Mesendoderm (in vitro differentiated cells): ENCODE results near the gene PIK3R3.

Experiments
- DNase-seq: peaks from one replicate; pipeline ENCODE4 v3.0.0; 2013
- H2AK5ac ChIP-seq: 2 replicates; pipeline ENCODE4 v1.6.1; 2013; ENCODE audit warnings: low read length, inconsistent platforms
- H2BK120ac ChIP-seq: 2 replicates; pipeline ENCODE4 v1.6.1; 2013; ENCODE audit warnings: low read depth, mild to moderate bottlenecking, low read length, moderate library complexity, mixed read lengths
- H2BK15ac ChIP-seq: replicated peaks from 2 replicates; pipeline ENCODE4 v1.6.1; 2013; ENCODE audit warnings: low read depth, mild to moderate bottlenecking, moderate library complexity
- H2BK5ac ChIP-seq: 2 replicates; pipeline ENCODE4 v1.6.1; 2013; ENCODE audit warnings: low read length, inconsistent platforms
- H3K18ac ChIP-seq: 2 replicates; pipeline ENCODE4 v1.6.1; 2013; ENCODE audit warnings: mild to moderate bottlenecking, low read length, mixed read lengths
- H3K23ac ChIP-seq: one replicate; pipeline ENCODE4 v1.6.1; 2013; ENCODE audit warnings: low read length
- H3K27ac ChIP-seq: 2 replicates; pipeline ENCODE4 v1.5.1; 2013; ENCODE audit warnings: low read depth, mild to moderate bottlenecking, inconsistent platforms, low read length, moderate library complexity
- H3K27me3 ChIP-seq: 2 replicates; pipeline ENCODE4 v1.6.1; 2013; ENCODE audit warnings: low read length, control low read depth, mild to moderate bottlenecking, inconsistent platforms; ENCODE audit not compliant: insufficient read depth, poor library complexity
- H3K36me3 ChIP-seq: 2 replicates; pipeline ENCODE4 v1.6.1; 2013; ENCODE audit warnings: low read length, inconsistent platforms; ENCODE audit not compliant: control insufficient read depth, insufficient read depth
- H3K4ac ChIP-seq: one replicate; pipeline ENCODE4 v1.6.1; 2013; ENCODE audit warnings: low read depth, mild to moderate bottlenecking, low read length, moderate library complexity
- H3K4me1 ChIP-seq: 2 replicates; pipeline ENCODE4 v1.6.1; 2013; ENCODE audit warnings: low read depth, low read length, inconsistent platforms; ENCODE audit not compliant: control insufficient read depth
- H3K4me2 ChIP-seq: 2 replicates; pipeline ENCODE4 v1.6.1; 2013; ENCODE audit warnings: low read length
- H3K4me3 ChIP-seq: 2 replicates; pipeline ENCODE4 v1.5.1; 2013; ENCODE audit warnings: mild to moderate bottlenecking, low read length
- H3K56ac ChIP-seq: one replicate; pipeline ENCODE4 v1.6.1; 2013; ENCODE audit warnings: low read length
- H3K79me1 ChIP-seq: 2 replicates; pipeline ENCODE4 v1.6.1; 2013; ENCODE audit warnings: low read length, inconsistent platforms
- H3K79me2 ChIP-seq: 2 replicates; pipeline ENCODE4 v1.6.1; 2013; ENCODE audit warnings: mild to moderate bottlenecking, low read length; ENCODE audit not compliant: control insufficient read depth, insufficient read depth
- H3K9ac ChIP-seq: 2 replicates; pipeline ENCODE4 v1.6.1; 2013; ENCODE audit warnings: low read length, inconsistent platforms
- H4K5ac ChIP-seq: one replicate; pipeline ENCODE4 v1.6.1; 2013; ENCODE audit warnings: low read length
- H4K8ac ChIP-seq: one replicate; pipeline ENCODE4 v1.6.1; 2013; ENCODE audit warnings: low read depth, mild to moderate bottlenecking, control low read depth, low read length, moderate library complexity
- WGBS: extraction: QIAGEN DNeasy Blood & Tissue Kit; methylation state at CpG from one replicate; pipeline ENCODE4 v1.1.7; 2013; ENCODE audit warnings: low lambda C conversion rate, missing lambda C conversion rate; ENCODE audit not compliant: insufficient coverage; ENCODE audit errors: extremely low coverage; 5-methylcytosine and 5-hydroxymethylcytosine counted together

PIK3R3 gene

GRCh38 chr1:46133781-46134350 is 1.4 kb upstream of the PIK3R3 start:
- H3K56ac ChIP-seq = peak overlapping the region; percentile 95
- DNase-seq = no peak
- peak overlapping the region; percentile 95 for H3K27ac ChIP-seq
- H3K23ac ChIP-seq = no peak overlapping the region
- WGBS = no CpG with 5 or more reads among the region's 3 CpGs
- H3K9ac ChIP-seq = peak overlapping the region; percentile 82
- no peak overlapping the region for H4K8ac ChIP-seq
- H4K5ac ChIP-seq = peak overlapping the region; percentile 84
- no peak overlapping the region for H2BK15ac ChIP-seq
- no peak overlapping the region for H2BK5ac ChIP-seq
- H3K27me3 ChIP-seq = no peaks in the 10 kb centered on the region
- H3K4ac ChIP-seq = no peak overlapping the region
- peak overlapping the region; percentile 75 for H3K18ac ChIP-seq
- no peaks in the 10 kb centered on the region for H3K79me1 ChIP-seq
- no peaks in the 10 kb centered on the region for H3K79me2 ChIP-seq
- H2BK120ac ChIP-seq = no peak overlapping the region
- H3K36me3 ChIP-seq = no peaks in the 10 kb centered on the region
- peak overlapping the region; percentile 43 for H2AK5ac ChIP-seq
- H3K4me1 ChIP-seq = peaks cover 12% of the 10 kb centered on the region
- peak overlapping the region; percentile 98 for H3K4me2 ChIP-seq
- H3K4me3 ChIP-seq = no peak overlapping the region

- H2BK15ac ChIP-seq = no peak overlapping the region
- H3K79me1 ChIP-seq = no peaks in the 10 kb centered on the region
- peak overlapping the region; percentile 98 for H3K4me2 ChIP-seq
- H2BK120ac ChIP-seq = no peak overlapping the region
- H3K4me3 ChIP-seq = peak overlapping the region; percentile 67
- peak overlapping the region; percentile 95 for H3K27ac ChIP-seq
- DNase-seq = no peak
- WGBS = no CpG with 5 or more reads among the region's 22 CpGs
- H3K79me2 ChIP-seq = no peaks in the 10 kb centered on the region
- peak overlapping the region; percentile 95 for H3K56ac ChIP-seq
- peak overlapping the region; percentile 82 for H3K9ac ChIP-seq
- H2BK5ac ChIP-seq = peak overlapping the region; percentile 83
- H3K27me3 ChIP-seq = no peaks in the 10 kb centered on the region
- peaks cover 12% of the 10 kb centered on the region for H3K4me1 ChIP-seq
- H4K5ac ChIP-seq = peak overlapping the region; percentile 84
- no peak overlapping the region for H4K8ac ChIP-seq
- no peak overlapping the region for H2AK5ac ChIP-seq
- no peaks in the 10 kb centered on the region for H3K36me3 ChIP-seq
- peak overlapping the region; percentile 75 for H3K18ac ChIP-seq
- H3K23ac ChIP-seq = peak overlapping the region; percentile 48
- peak overlapping the region; percentile 82 for H3K4ac ChIP-seq
Observed at GRCh38 chr1:46133181-46133658, 791 bp upstream of the PIK3R3 start.

- Histone ChIP-seq H3K79me2 (no peaks in the 10 kb centered on the region), H3K4me1 (peaks cover 8% of the 10 kb centered on the region), H2AK5ac (no peak overlapping the region), H2BK120ac (peak overlapping the region; percentile 88), H3K27me3 (no peaks in the 10 kb centered on the region), H3K23ac (no peak overlapping the region), H4K8ac (no peak overlapping the region), H3K36me3 (no peaks in the 10 kb centered on the region), H3K79me1 (no peaks in the 10 kb centered on the region), H3K4me3 (peak overlapping the region; percentile 81), H3K4ac (peak overlapping the region; percentile 85), H3K27ac (peak overlapping the region; percentile 74), H4K5ac (peak overlapping the region; percentile 65), H2BK15ac (peak overlapping the region; percentile 86), H2BK5ac (peak overlapping the region; percentile 61), H3K9ac (peak overlapping the region; percentile 92), H3K4me2 (peak overlapping the region; percentile 92), H3K56ac (peak overlapping the region; percentile 97), H3K18ac (peak overlapping the region; percentile 92)
- WGBS = no CpG with 5 or more reads among the region's 38 CpGs
- peak; percentile 29 for DNase-seq
Observed at GRCh38 chr1:46131712-46132528, 509 bp downstream of the PIK3R3 start.

- H3K27me3 ChIP-seq = no peaks in the 10 kb centered on the region
- no peak overlapping the region for H3K23ac ChIP-seq
- peak overlapping the region; percentile 56 for H3K4me3 ChIP-seq
- H3K36me3 ChIP-seq = no peaks in the 10 kb centered on the region
- H3K56ac ChIP-seq = peak overlapping the region; percentile 37
- H3K9ac ChIP-seq = peak overlapping the region; percentile 70
- H3K18ac ChIP-seq = no peak overlapping the region
- H3K79me2 ChIP-seq = no peaks in the 10 kb centered on the region
- no peak overlapping the region for H2BK5ac ChIP-seq
- H4K5ac ChIP-seq = no peak overlapping the region
- no peak overlapping the region for H3K4ac ChIP-seq
- H2BK15ac ChIP-seq = no peak overlapping the region
- DNase-seq = no peak
- H4K8ac ChIP-seq = peak overlapping the region; percentile 28
- no peak overlapping the region for H3K27ac ChIP-seq
- no peak overlapping the region for H2BK120ac ChIP-seq
- peak overlapping the region; percentile 53 for H3K4me2 ChIP-seq
- peaks cover 8% of the 10 kb centered on the region for H3K4me1 ChIP-seq
- no peaks in the 10 kb centered on the region for H3K79me1 ChIP-seq
- no CpG with 5 or more reads among the region's 10 CpGs for WGBS
- H2AK5ac ChIP-seq = no peak overlapping the region
Observed at GRCh38 chr1:46131093-46131492, 1.3 kb downstream of the PIK3R3 start.

GRCh38 chr1:46130606-46131005 is 1.8 kb downstream of the PIK3R3 start:
- Histone ChIP-seq H3K27ac (no peak overlapping the region), H3K56ac (no peak overlapping the region), H3K4ac (no peak overlapping the region), H2AK5ac (no peak overlapping the region), H3K18ac (no peak overlapping the region), H3K79me1 (no peaks in the 10 kb centered on the region), H4K5ac (no peak overlapping the region), H3K4me1 (peaks cover 8% of the 10 kb centered on the region), H2BK15ac (no peak overlapping the region), H3K9ac (no peak overlapping the region), H3K23ac (no peak overlapping the region), H2BK5ac (no peak overlapping the region), H2BK120ac (no peak overlapping the region), H4K8ac (no peak overlapping the region), H3K36me3 (no peaks in the 10 kb centered on the region), H3K79me2 (no peaks in the 10 kb centered on the region), H3K27me3 (no peaks in the 10 kb centered on the region), H3K4me2 (no peak overlapping the region), H3K4me3 (no peak overlapping the region)
- no peak for DNase-seq
- WGBS = no CpG with 5 or more reads among the region's 5 CpGs
